K562 (cell line): ENCODE data around the gene SEMA6B. TPM values are rescaled to one million over a fixed set of nuclear protein-coding genes. Genes with fewer than 3 reads are reported as not detected.
A peak's percentile ranks its signal among the peaks of the same experiment; 100 is the strongest.

Source experiments
- ARNT ChIP-seq, 2 experiments: fragments of 450-650 bp; IDR thresholded peaks; 2 replicates each; pipeline ENCODE4 v1.6.1; 2016; ENCODE audit warnings: mild to moderate bottlenecking in 1 of 2
- BRD4 ChIP-seq: fragments of 200-600 bp; sonication (generic); IDR thresholded peaks from 2 replicates; pipeline ENCODE4 v1.6.1; 2017; ENCODE audit warnings: inconsistent platforms
- CHD4 ChIP-seq: fragments of 200-600 bp; sonication (generic); IDR thresholded peaks from 3 replicates; pipeline ENCODE4 v1.6.1; 2012; ENCODE audit warnings: low read depth, mild to moderate bottlenecking, mixed read lengths, low read length, inconsistent platforms; ENCODE audit not compliant: insufficient read depth, insufficient replicate concordance, poor library complexity, severe bottlenecking
- DDX20 ChIP-seq: fragments of 450-650 bp; IDR thresholded peaks from 2 replicates; pipeline ENCODE4 v1.6.1; 2016; ENCODE audit warnings: missing genetic modification characterization, low read depth, mild to moderate bottlenecking, missing compliant biosample characterization, moderate library complexity
- EP400 ChIP-seq: fragments of 450-650 bp; IDR thresholded peaks from 2 replicates; pipeline ENCODE4 v1.6.1; 2017; ENCODE audit warnings: antibody characterized with exemption, mild to moderate bottlenecking, moderate library complexity
- ESRRA ChIP-seq: fragments of 450-650 bp; IDR thresholded peaks from 2 replicates; pipeline ENCODE4 v1.6.1; 2014; ENCODE audit warnings: low read depth, mild to moderate bottlenecking, moderate library complexity, borderline replicate concordance
- FOXK1 ChIP-seq: sonication (generic); formaldehyde crosslinking; IDR thresholded peaks from 2 replicates; pipeline ENCODE4 v1.8.0; 2022; ENCODE audit warnings: missing genetic modification reagents, mild to moderate bottlenecking, borderline replicate concordance
- HEY1 ChIP-seq: fragments of 250-450 bp; sonication (Bioruptor Pico); IDR thresholded peaks from 2 replicates; pipeline ENCODE4 v1.5.0; 2020; ENCODE audit warnings: mild to moderate bottlenecking, moderate library complexity, borderline replicate concordance
- IFI16 ChIP-seq: fragments of 250-450 bp; sonication (Bioruptor Pico); IDR thresholded peaks from 2 replicates; pipeline ENCODE4 v2.1.2; 2022; ENCODE audit warnings: mild to moderate bottlenecking, inconsistent platforms
- MAZ ChIP-seq, 2 experiments: fragments of 450-650 bp in 1 of 2; sonication (generic) in 1 of 2; formaldehyde crosslinking; IDR thresholded peaks in 1 of 2; conservative IDR thresholded peaks in 1 of 2; 2 replicates each; pipeline versions ENCODE4 v1.4.0 to v1.5.0; 2020; ENCODE audit warnings: mild to moderate bottlenecking in 1 of 2, missing genetic modification reagents in 1 of 2
- NFE2 ChIP-seq: IDR thresholded peaks from 2 replicates; pipeline ENCODE4 v1.6.1; 2014; ENCODE audit warnings: antibody characterized with exemption, low read depth
- PHF8 ChIP-seq: fragments of 200-600 bp; sonication (generic); IDR thresholded peaks from 2 replicates; pipeline ENCODE4 v1.6.1; 2012; ENCODE audit warnings: mixed run types, mild to moderate bottlenecking, inconsistent platforms, low read length, moderate library complexity, borderline replicate concordance
- PML ChIP-seq: IDR thresholded peaks from 2 replicates; pipeline ENCODE4 v1.6.1; 2012; ENCODE audit warnings: low read length, inconsistent platforms
- POLR2G ChIP-seq: fragments of 200-400 bp; formaldehyde crosslinking; IDR thresholded peaks from 2 replicates; pipeline ENCODE4 v1.6.1; 2017; ENCODE audit warnings: low read depth, mild to moderate bottlenecking, antibody characterized with exemption, low read length, moderate library complexity
- POLR3A ChIP-seq: IDR thresholded peaks from 2 replicates; pipeline ENCODE4 v1.6.1; 2011; ENCODE audit warnings: borderline replicate concordance, mild to moderate bottlenecking, moderate library complexity; ENCODE audit not compliant: insufficient read length, insufficient read depth; ENCODE audit errors: extremely low read depth
- POU5F1 ChIP-seq: fragments of 150-350 bp; IDR thresholded peaks from 2 replicates; pipeline ENCODE4 v1.6.1; 2014; ENCODE audit warnings: borderline replicate concordance, low read length, low read depth, mild to moderate bottlenecking; ENCODE audit not compliant: partially characterized antibody
- PYGO2 ChIP-seq: fragments of 450-650 bp; IDR thresholded peaks from 2 replicates; pipeline ENCODE4 v1.6.1; 2016; ENCODE audit warnings: mild to moderate bottlenecking, missing genetic modification characterization, moderate library complexity, missing compliant biosample characterization
- TAF15 ChIP-seq: fragments of 200-400 bp; formaldehyde crosslinking; IDR thresholded peaks from 2 replicates; pipeline ENCODE4 v1.6.1; 2017; ENCODE audit warnings: mild to moderate bottlenecking, low read depth, low read length, moderate library complexity
- TCF3 ChIP-seq: sonication (generic); formaldehyde crosslinking; IDR thresholded peaks from 2 replicates; pipeline ENCODE4 v1.4.0; 2020; ENCODE audit warnings: mild to moderate bottlenecking, missing genetic modification reagents
- TEAD4 ChIP-seq, 2 experiments: sonication (generic) in 1 of 2; formaldehyde crosslinking in 1 of 2; IDR thresholded peaks; 2 replicates each; pipeline versions ENCODE4 v1.6.1 to v1.8.0; 2012 to 2022; ENCODE audit warnings: borderline replicate concordance in 1 of 2, inconsistent platforms in 1 of 2, low read length in 1 of 2, mild to moderate bottlenecking in 1 of 2, missing genetic modification reagents in 1 of 2
- YBX1 ChIP-seq: fragments of 450-650 bp; IDR thresholded peaks from 2 replicates; pipeline ENCODE4 v1.7.1; 2016; ENCODE audit warnings: mild to moderate bottlenecking
- ZNF124 ChIP-seq: sonication (generic); formaldehyde crosslinking; IDR thresholded peaks from 2 replicates; pipeline ENCODE4 v1.8.1; 2022; ENCODE audit warnings: missing genetic modification reagents
- ZNF217 ChIP-seq: sonication (generic); formaldehyde crosslinking; IDR thresholded peaks from 2 replicates; pipeline ENCODE4 v1.8.0; 2022; ENCODE audit warnings: mild to moderate bottlenecking, missing genetic modification reagents
- ZNF3 ChIP-seq: fragments of 250-450 bp; sonication (Bioruptor Pico); IDR thresholded peaks from 2 replicates; pipeline ENCODE4 v1.5.0; 2021; ENCODE audit warnings: mild to moderate bottlenecking, moderate library complexity
- polyA plus RNA-seq, 8 experiments: library from polyadenylated mRNA; depleted of rRNA in 4 of 8; stranded (reverse) in 5 of 8; unstranded in 3 of 8; fragments of >200 nt; fragmentation: Nextera tagmentation in 2 of 8; fragmentation: Illumina TruSeq in 1 of 8; extraction: Ambion mirVana in 2 of 8; extraction: Trizol in 1 of 8; gene quantifications; 2 replicates each; pipeline versions ENCODE4 v1.2.1 to v1.2.3, GENCODE V29; 2011 to 2014; ENCODE audit warnings: inconsistent platforms in 1 of 8, missing spikeins in 1 of 8
- total RNA-seq, 7 experiments: library from RNA; depleted of rRNA in 6 of 7; stranded (reverse); fragments of >200 nt in 6 of 7; fragmentation: Illumina TruSeq in 2 of 7; extraction: Trizol in 2 of 7; gene quantifications; 2 replicates each; pipeline versions ENCODE4 v1.2.1 to v1.2.3, GENCODE V29; 2011 to 2021; ENCODE audit warnings: low replicate concordance in 1 of 7
- TF ChIP-seq, protein P1 (sequence below): sonication (generic); formaldehyde crosslinking; IDR thresholded peaks from 2 replicates; pipeline ENCODE4 v1.5.0; 2020; ENCODE audit warnings: missing genetic modification reagents
- TF ChIP-seq, protein P2 (sequence below): sonication (generic); formaldehyde crosslinking; IDR thresholded peaks from 2 replicates; pipeline ENCODE4 v1.8.1; 2023; ENCODE audit warnings: mild to moderate bottlenecking, missing genetic modification reagents

The SEMA6B gene
- total and polyA plus RNA-seq, 9 of the 15 experiments (the other 6 are each of a cell fraction or from before 2014, with no cell fraction given): 0.65 to 4.6 (median 2.5) TPM; not detected in 2

DNA sequence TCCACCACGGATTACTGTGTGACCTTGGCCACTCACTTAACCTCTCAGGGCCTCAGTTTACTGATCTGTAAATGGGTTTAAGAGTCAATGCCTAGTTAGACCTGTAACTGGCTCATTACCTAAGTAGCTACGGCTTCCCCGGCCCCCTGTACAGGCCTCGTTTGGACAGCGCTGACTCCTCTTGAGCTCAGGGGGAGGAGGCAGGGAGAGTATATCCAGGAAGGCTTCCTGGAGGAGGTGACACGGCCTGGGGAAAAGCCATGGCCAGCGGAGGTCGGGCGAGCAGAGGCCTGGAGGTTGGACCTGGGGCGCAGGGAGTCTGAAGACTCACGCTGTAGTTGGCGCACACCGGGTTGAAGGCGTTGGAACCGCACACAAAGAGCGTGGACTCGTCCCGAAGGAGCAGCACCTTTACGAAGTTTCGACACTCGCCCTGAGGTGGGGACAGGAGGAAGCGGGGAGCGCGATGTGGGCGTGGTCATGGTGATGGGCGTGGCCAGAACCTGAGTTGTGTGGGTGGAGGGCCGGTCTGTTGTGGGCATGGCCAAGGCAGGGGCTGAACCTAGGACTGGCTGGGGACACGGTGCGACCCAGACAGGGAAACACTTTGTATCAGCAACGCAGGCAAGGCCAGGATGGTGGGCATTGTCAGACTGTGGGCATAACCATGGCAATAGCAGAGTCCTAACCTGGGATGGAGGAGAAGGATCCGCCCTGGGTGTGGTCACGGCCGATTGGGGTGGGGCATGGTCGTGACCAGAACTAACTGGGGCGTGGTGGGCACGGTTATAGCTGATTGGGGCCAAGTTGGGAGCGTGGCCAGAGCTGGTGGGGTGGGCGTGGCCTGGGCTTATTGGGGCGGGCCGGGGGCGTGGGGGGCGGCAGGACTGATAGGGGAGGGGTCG lies 3.6 kb downstream of the SEMA6B start (continued):
- peak; percentile 95 for TF ChIP-seq ESRRA
- no peak for TF ChIP-seq POLR3A
- no peak for TF ChIP-seq ZNF3 (CRISPR knock-in tag)
- TF ChIP-seq MAZ (CRISPR knock-in tag; conservative IDR thresholded peaks at IDR 0.05 in 1 of 2, IDR thresholded peaks at IDR 0.05 in 1 of 2): 0 out of 4 replicates have a peak, but pooled peaks of 1 of the 2 experiments have one; percentile 4
- peak; percentile 26; the same call in 1 of the 2 replicates for TF ChIP-seq PHF8
- TF ChIP-seq TCF3 (CRISPR knock-in tag): no peak
- TF ChIP-seq ZNF217: no peak
- peak; percentile 64 for TF ChIP-seq POLR2G
- no peak for TF ChIP-seq BRD4
- TF ChIP-seq IFI16 (CRISPR knock-in tag): no peak
- TF ChIP-seq, protein P1, sequence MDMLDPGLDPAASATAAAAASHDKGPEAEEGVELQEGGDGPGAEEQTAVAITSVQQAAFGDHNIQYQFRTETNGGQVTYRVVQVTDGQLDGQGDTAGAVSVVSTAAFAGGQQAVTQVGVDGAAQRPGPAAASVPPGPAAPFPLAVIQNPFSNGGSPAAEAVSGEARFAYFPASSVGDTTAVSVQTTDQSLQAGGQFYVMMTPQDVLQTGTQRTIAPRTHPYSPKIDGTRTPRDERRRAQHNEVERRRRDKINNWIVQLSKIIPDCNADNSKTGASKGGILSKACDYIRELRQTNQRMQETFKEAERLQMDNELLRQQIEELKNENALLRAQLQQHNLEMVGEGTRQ (CRISPR knock-in tag): no peak
- no peak for TF ChIP-seq YBX1
- no peak for TF ChIP-seq POU5F1
- TF ChIP-seq PML: no peak
- TF ChIP-seq FOXK1: no peak; the same call in 1 of the 2 replicates
- TF ChIP-seq ARNT (IDR thresholded peaks at IDR 0.05): no peak
- TF ChIP-seq, protein P2, sequence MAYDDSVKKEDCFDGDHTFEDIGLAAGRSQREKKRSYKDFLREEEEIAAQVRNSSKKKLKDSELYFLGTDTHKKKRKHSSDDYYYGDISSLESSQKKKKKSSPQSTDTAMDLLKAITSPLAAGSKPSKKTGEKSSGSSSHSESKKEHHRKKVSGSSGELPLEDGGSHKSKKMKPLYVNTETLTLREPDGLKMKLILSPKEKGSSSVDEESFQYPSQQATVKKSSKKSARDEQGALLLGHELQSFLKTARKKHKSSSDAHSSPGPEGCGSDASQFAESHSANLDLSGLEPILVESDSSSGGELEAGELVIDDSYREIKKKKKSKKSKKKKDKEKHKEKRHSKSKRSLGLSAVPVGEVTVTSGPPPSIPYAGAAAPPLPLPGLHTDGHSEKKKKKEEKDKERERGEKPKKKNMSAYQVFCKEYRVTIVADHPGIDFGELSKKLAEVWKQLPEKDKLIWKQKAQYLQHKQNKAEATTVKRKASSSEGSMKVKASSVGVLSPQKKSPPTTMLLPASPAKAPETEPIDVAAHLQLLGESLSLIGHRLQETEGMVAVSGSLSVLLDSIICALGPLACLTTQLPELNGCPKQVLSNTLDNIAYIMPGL (CRISPR knock-in tag): no peak
- TF ChIP-seq TEAD4 (IDR thresholded peaks at IDR 0.05; ENCODE audit: low read length): no peak
- TF ChIP-seq TEAD4 (CRISPR knock-in tag; IDR thresholded peaks at IDR 0.05; ENCODE audit: borderline replicate concordance): no peak
- no peak for TF ChIP-seq PYGO2 (tag)
- TF ChIP-seq DDX20 (tag): no peak
- no peak for TF ChIP-seq EP400
- TF ChIP-seq CHD4: peak; percentile 99
- TF ChIP-seq NFE2: no peak
- TF ChIP-seq TAF15: no peak
- TF ChIP-seq HEY1 (CRISPR knock-in tag): no peak
- no peak for TF ChIP-seq ZNF124 (CRISPR knock-in tag)
